ENCODE measurements around the gene HDAC4. TPM values are rescaled to one million over a fixed set of nuclear protein-coding genes. Genes with fewer than 3 reads are reported as not detected.

The HDAC4 gene
- total and polyA plus RNA-seq, 2 of the 8 experiments (the other 6 are each of a cell fraction or from before 2014, with no cell fraction given): 15.4 to 31.5 TPM

GRCh38 chr2:239292531-239292930 lies 108.3 kb downstream of the HDAC4 start:
- CTCF ChIA-PET (ENCODE audit: partially characterized antibody): interaction anchor here (0.8 to 8.0 kb wide), 10 partner anchors 9 to 148 kb away, joined by 3 to 44 read pairs (median 4); no protein-coding TSS in a partner anchor
- no peak for DNase-seq (ENCODE audit: low read depth in 1 of 2, low spot score in 2 of 2)
- H2BK20ac ChIP-seq (ENCODE audit: low read length): peak overlapping the region; percentile 97; the same call in 1 of the 2 replicates
- no peak overlapping the region for H4K91ac ChIP-seq (replicated peaks; ENCODE audit: insufficient read length, low read length)
- H2AFZ ChIP-seq (ENCODE audit: low read length): no peak overlapping the region
- H3K4me1 ChIP-seq (replicated peaks in 1 of 4; ENCODE audit: control insufficient read depth in 3 of 4, insufficient read depth in 4 of 4, low read length in 3 of 4): peaks cover 28 to 62% (median 46%) of the 10 kb centered on the region in 4 experiments
- no peaks in the 10 kb centered on the region for H3K23me2 ChIP-seq (ENCODE audit: low read depth, low read length)
- H3K14ac ChIP-seq (ENCODE audit: insufficient read length): no peak overlapping the region
- H3K27me3 ChIP-seq (replicated peaks in 1 of 4; ENCODE audit: control insufficient read depth in 3 of 4, extremely low read depth in 1 of 4, insufficient read depth in 3 of 4, low read length in 3 of 4): no peaks in the 10 kb centered on the region
- no peaks in the 10 kb centered on the region for H3K9me3 ChIP-seq (ENCODE audit: insufficient read depth in 2 of 2, low read depth in 1 of 2, low read length in 1 of 2)
- H2BK120ac ChIP-seq (replicated peaks; ENCODE audit: low read depth, low read length): peak overlapping the region; percentile 35
- WGBS, 2 experiments (ENCODE audit: extremely low coverage in 1 of 2, insufficient coverage in 1 of 2, insufficient read length in 1 of 2, insufficient replicate concordance in 2 of 2, low coverage in 1 of 2, low lambda C conversion rate in 2 of 2, missing lambda C conversion rate in 1 of 2): 81% methylated on average over 5 of the region's 5 CpGs; no CpG with 5 or more reads in 1 of the 2 experiments
- no peak overlapping the region for H3K4me3 ChIP-seq (ENCODE audit: extremely low read depth in 1 of 4, insufficient read depth in 2 of 4, low read depth in 3 of 4, low read length in 4 of 4)
- H2BK5ac ChIP-seq (ENCODE audit: low read depth, low read length): peak overlapping the region; percentile 81; the same call in 1 of the 2 replicates
- peaks cover 0 to 9% of the 10 kb centered on the region in 2 experiments for H4K20me1 ChIP-seq (replicated peaks in 1 of 2; ENCODE audit: control insufficient read depth in 1 of 2, insufficient read depth in 2 of 2, low read length in 2 of 2)
- peak overlapping the region; percentile 54 for H3K4ac ChIP-seq (replicated peaks; ENCODE audit: insufficient read length, low read depth, low read length)
- H2BK15ac ChIP-seq (ENCODE audit: low read length): no peak overlapping the region
- H3K36me3 ChIP-seq (ENCODE audit: control insufficient read depth in 2 of 4, insufficient read depth in 4 of 4, low read length in 3 of 4): no peaks in the 10 kb centered on the region
- no peak overlapping the region for H2AK5ac ChIP-seq (ENCODE audit: low read depth, low read length)
- peak overlapping the region; percentile 71 for H3K18ac ChIP-seq (ENCODE audit: extremely low read depth, low read length)
- no peak overlapping the region for H4K5ac ChIP-seq (ENCODE audit: insufficient read length, low read depth, low read length)
- H3K4me2 ChIP-seq (ENCODE audit: insufficient read depth in 1 of 2, low read depth in 2 of 2, low read length in 2 of 2): peak overlapping the region; percentile 36 to 65; a peak in 3 of 4 replicates
- H2BK12ac ChIP-seq (ENCODE audit: low read depth, low read length): peak overlapping the region; percentile 93; the same call in 1 of the 2 replicates
- H3K79me1 ChIP-seq (ENCODE audit: low read depth, low read length): peaks cover 10% of the 10 kb centered on the region
- H3K9ac ChIP-seq (replicated peaks in 1 of 4; ENCODE audit: extremely low read depth in 1 of 4, low read depth in 3 of 4, low read length in 3 of 4): peak overlapping the region in 2 of 4 experiments; percentile 15 to 65; a peak in 3 of 7 replicates
- H3K79me2 ChIP-seq (ENCODE audit: control insufficient read depth in 1 of 2, insufficient read depth in 2 of 2, low read length in 2 of 2): peaks cover 0 to 64% of the 10 kb centered on the region in 2 experiments; a peak in 3 of 4 replicates
- no peak overlapping the region for H3K23ac ChIP-seq (ENCODE audit: insufficient read length)
- no peak overlapping the region for H4K8ac ChIP-seq (ENCODE audit: extremely low read depth, insufficient read depth, low read length)
- no peak overlapping the region for H3K56ac ChIP-seq (replicated peaks; ENCODE audit: insufficient read length, low read depth, low read length)
- no peak for FAIRE-seq
- H3K27ac ChIP-seq (ENCODE audit: low read depth, low read length): peak overlapping the region; percentile 73
- POLR2A ChIA-PET (ENCODE audit: partially characterized antibody): interaction anchor here (1.0 to 1.2 kb wide), 2 partner anchors 12 to 39 kb away, joined by 3 read pairs; no protein-coding TSS in a partner anchor
- TF ChIP-seq USF2 (IDR thresholded peaks at IDR 0.05; ENCODE audit: low read length): no peak
- TF ChIP-seq TAF1 (IDR thresholded peaks at IDR 0.05; ENCODE audit: low read depth, low read length): no peak
- TF ChIP-seq RFX5 (IDR thresholded peaks at IDR 0.05; ENCODE audit: borderline replicate concordance, low read depth, low read length): no peak
- no peak for TF ChIP-seq RNF2 (IDR thresholded peaks at IDR 0.05; ENCODE audit: borderline replicate concordance, low read depth, low read length, missing control alignments, poor library complexity, severe bottlenecking)
- TF ChIP-seq CBX8 (IDR thresholded peaks at IDR 0.05; ENCODE audit: borderline replicate concordance, low read depth, low read length): no peak
- TF ChIP-seq TCF12 (IDR thresholded peaks at IDR 0.05; ENCODE audit: low read depth, low read length): no peak
- TF ChIP-seq SIN3A (conservative IDR thresholded peaks at IDR 0.05 in 1 of 2, IDR thresholded peaks at IDR 0.05 in 1 of 2; ENCODE audit: low read depth in 1 of 2, low read length in 2 of 2): no peak
- no peak for TF ChIP-seq KDM1A (IDR thresholded peaks at IDR 0.05; ENCODE audit: borderline replicate concordance, low read length)
- no peak for TF ChIP-seq CREB1 (IDR thresholded peaks at IDR 0.05)
- no peak for TF ChIP-seq SRF (IDR thresholded peaks at IDR 0.05; ENCODE audit: low read depth, low read length)
- TF ChIP-seq FOSL1 (IDR thresholded peaks at IDR 0.05; ENCODE audit: insufficient read depth, low read depth, low read length): no peak
- no peak for TF ChIP-seq POLR2A (IDR thresholded peaks at IDR 0.05; ENCODE audit: control extremely low read depth in 1 of 2, low read depth in 2 of 2, low read length in 2 of 2)
- TF ChIP-seq CHD1 (IDR thresholded peaks at IDR 0.05; ENCODE audit: low read depth, low read length): no peak

Measured in H1 (cell line).